Trophoblast cell (in vitro differentiated cells and primary cell): ENCODE measurements around the gene PAIP2B.

Experiments used
- DNase-seq, 2 donors: peaks; one replicate each; pipeline ENCODE4 v3.0.0-alpha.2; 2016
- H2AFZ ChIP-seq: 2 replicates; pipeline ENCODE4 v1.6.1; 2013; ENCODE audit warnings: low read length, moderate library complexity, mild to moderate bottlenecking; ENCODE audit not compliant: insufficient read depth, poor library complexity
- H2AK5ac ChIP-seq: 2 replicates; pipeline ENCODE4 v1.6.1; 2013; ENCODE audit warnings: mild to moderate bottlenecking, low read length
- H2BK120ac ChIP-seq: 2 replicates; pipeline ENCODE4 v1.6.1; 2013; ENCODE audit warnings: low read length, mild to moderate bottlenecking, moderate library complexity; ENCODE audit not compliant: insufficient read depth, poor library complexity
- H2BK12ac ChIP-seq: 2 replicates; pipeline ENCODE4 v1.6.1; 2013; ENCODE audit warnings: mild to moderate bottlenecking, low read length, moderate library complexity
- H2BK5ac ChIP-seq: 2 replicates; pipeline ENCODE4 v1.6.1; 2013; ENCODE audit warnings: low read length, low read depth, moderate library complexity, mild to moderate bottlenecking; ENCODE audit not compliant: poor library complexity
- H3K14ac ChIP-seq: 2 replicates; pipeline ENCODE4 v1.6.1; 2013; ENCODE audit warnings: mild to moderate bottlenecking, low read length
- H3K18ac ChIP-seq: 2 replicates; pipeline ENCODE4 v1.6.1; 2013; ENCODE audit warnings: mild to moderate bottlenecking, low read length
- H3K23ac ChIP-seq: 2 replicates; pipeline ENCODE4 v1.6.1; 2013; ENCODE audit warnings: low read length
- H3K27ac ChIP-seq: 2 replicates; pipeline ENCODE4 v1.5.1; 2013; ENCODE audit warnings: low read depth, mild to moderate bottlenecking, inconsistent platforms, low read length, moderate library complexity
- H3K27me3 ChIP-seq: 2 replicates; pipeline ENCODE4 v1.6.1; 2013; ENCODE audit warnings: inconsistent platforms, mild to moderate bottlenecking, low read length, moderate library complexity; ENCODE audit not compliant: insufficient read depth
- H3K36me3 ChIP-seq, 2 experiments: 1 replicate in 1 of 2; 2 replicates in 1 of 2; pipeline ENCODE4 v1.6.1; 2013; ENCODE audit warnings: low read length in 2 of 2, mild to moderate bottlenecking in 2 of 2, moderate library complexity in 1 of 2; ENCODE audit not compliant: insufficient read depth in 2 of 2, control insufficient read depth in 1 of 2
- H3K4ac ChIP-seq: 2 replicates; pipeline ENCODE4 v1.6.1; 2013; ENCODE audit warnings: low read depth, mild to moderate bottlenecking, low read length, moderate library complexity
- H3K4me1 ChIP-seq, 2 experiments: 1 replicate in 1 of 2; 2 replicates in 1 of 2; pipeline ENCODE4 v1.6.1; 2013; ENCODE audit warnings: low read length in 2 of 2, mild to moderate bottlenecking in 2 of 2, moderate library complexity in 1 of 2; ENCODE audit not compliant: insufficient read depth in 2 of 2, control insufficient read depth in 1 of 2
- H3K4me2 ChIP-seq: 2 replicates; pipeline ENCODE4 v1.6.1; 2013; ENCODE audit warnings: inconsistent platforms, mild to moderate bottlenecking, low read length, moderate library complexity
- H3K4me3 ChIP-seq: 2 replicates; pipeline ENCODE4 v1.5.1; 2013; ENCODE audit warnings: mild to moderate bottlenecking, low read depth, low read length, inconsistent platforms
- H3K79me1 ChIP-seq: one replicate; pipeline ENCODE4 v1.6.1; 2013; ENCODE audit warnings: low read length
- H3K79me2 ChIP-seq: 2 replicates; pipeline ENCODE4 v1.6.1; 2013; ENCODE audit warnings: low read length, mild to moderate bottlenecking; ENCODE audit not compliant: control insufficient read depth, insufficient read depth, poor library complexity
- H3K9ac ChIP-seq: 2 replicates; pipeline ENCODE4 v1.6.1; 2013; ENCODE audit warnings: mild to moderate bottlenecking, low read length
- H3K9me3 ChIP-seq: 2 replicates; pipeline ENCODE4 v1.6.1; 2013; ENCODE audit warnings: low read depth, mild to moderate bottlenecking, control low read depth, inconsistent platforms, low read length; ENCODE audit not compliant: insufficient read depth
- H4K12ac ChIP-seq: 2 replicates; pipeline ENCODE4 v1.6.1; 2013; ENCODE audit warnings: low read depth, mild to moderate bottlenecking, low read length, moderate library complexity
- H4K8ac ChIP-seq: 2 replicates; pipeline ENCODE4 v1.6.1; 2013; ENCODE audit warnings: low read depth, mild to moderate bottlenecking, low read length, moderate library complexity
- H4K91ac ChIP-seq: one replicate; pipeline ENCODE4 v1.6.1; 2013; ENCODE audit warnings: low read depth, mild to moderate bottlenecking, low read length, moderate library complexity
- WGBS: extraction: QIAGEN DNeasy Blood & Tissue Kit; methylation state at CpG from one replicate; pipeline ENCODE4 v1.1.7; 2013; ENCODE audit warnings: missing lambda C conversion rate; ENCODE audit not compliant: insufficient read length, insufficient coverage; ENCODE audit errors: extremely low coverage; 5-methylcytosine and 5-hydroxymethylcytosine counted together

Gene PAIP2B

GRCh38 chr2:71155846-71156245 lies 71.1 kb downstream of the PAIP2B start:
- Histone ChIP-seq H3K9ac (no peak overlapping the region), H3K4ac (no peak overlapping the region), H3K9me3 (no peaks in the 10 kb centered on the region), H3K4me1 (peaks cover 0 to 2% of the 10 kb centered on the region in 2 experiments), H2BK120ac (no peak overlapping the region), H3K36me3 (no peaks in the 10 kb centered on the region), H3K14ac (no peak overlapping the region), H3K79me2 (no peaks in the 10 kb centered on the region), H3K27me3 (no peaks in the 10 kb centered on the region), H2BK12ac (no peak overlapping the region), H3K79me1 (no peaks in the 10 kb centered on the region), H3K27ac (no peak overlapping the region), H4K12ac (no peak overlapping the region), H2AFZ (no peak overlapping the region), H4K91ac (no peak overlapping the region), H3K18ac (no peak overlapping the region), H2BK5ac (no peak overlapping the region), H3K23ac (no peak overlapping the region), H2AK5ac (no peak overlapping the region), H4K8ac (no peak overlapping the region), H3K4me2 (no peak overlapping the region), H3K4me3 (no peak overlapping the region)
- no peak for DNase-seq
- no CpG with 5 or more reads among the region's 4 CpGs for WGBS

- Histone ChIP-seq H3K79me2 (no peaks in the 10 kb centered on the region), H3K4me3 (no peak overlapping the region), H4K91ac (no peak overlapping the region), H3K4ac (no peak overlapping the region), H2BK12ac (no peak overlapping the region), H3K79me1 (no peaks in the 10 kb centered on the region), H2BK120ac (no peak overlapping the region), H2AFZ (no peak overlapping the region), H2BK5ac (no peak overlapping the region), H3K18ac (no peak overlapping the region), H2AK5ac (no peak overlapping the region), H3K27me3 (no peaks in the 10 kb centered on the region), H4K8ac (no peak overlapping the region), H3K27ac (no peak overlapping the region), H3K36me3 (peaks cover 3 to 7% of the 10 kb centered on the region in 2 experiments), H3K9ac (no peak overlapping the region), H3K4me2 (no peak overlapping the region), H3K4me1 (peaks cover 0 to 2% of the 10 kb centered on the region in 2 experiments), H4K12ac (no peak overlapping the region), H3K9me3 (no peaks in the 10 kb centered on the region), H3K14ac (no peak overlapping the region), H3K23ac (no peak overlapping the region)
- peak; percentile 48 to 64 for DNase-seq
- no CpG with 5 or more reads among the region's 6 CpGs for WGBS
Measured at GRCh38 chr2:71154798-71155197, 72.1 kb downstream of the PAIP2B start.

GRCh38 chr2:71154279-71154678 lies 72.6 kb downstream of the PAIP2B start:
- WGBS, result no CpG with 5 or more reads among the region's 8 CpGs
- H4K12ac ChIP-seq, result no peak overlapping the region
- H3K4me2 ChIP-seq, result no peak overlapping the region
- H3K23ac ChIP-seq, result no peak overlapping the region
- H3K14ac ChIP-seq, result no peak overlapping the region
- H3K4me3 ChIP-seq, result no peak overlapping the region
- peaks cover 0 to 2% of the 10 kb centered on the region in 2 experiments for H3K4me1 ChIP-seq
- no peak overlapping the region for H3K4ac ChIP-seq
- peaks cover 5 to 10% of the 10 kb centered on the region in 2 experiments for H3K36me3 ChIP-seq
- no peak overlapping the region for H3K27ac ChIP-seq
- no peak overlapping the region for H3K9ac ChIP-seq
- no peak overlapping the region for H2BK12ac ChIP-seq
- no peak overlapping the region for H2AFZ ChIP-seq
- H2BK120ac ChIP-seq, result no peak overlapping the region
- H3K9me3 ChIP-seq, result no peaks in the 10 kb centered on the region
- H3K27me3 ChIP-seq, result no peaks in the 10 kb centered on the region
- H4K91ac ChIP-seq, result no peak overlapping the region
- no peak overlapping the region for H2BK5ac ChIP-seq
- H2AK5ac ChIP-seq, result no peak overlapping the region
- no peak overlapping the region for H3K18ac ChIP-seq
- no peak overlapping the region for H4K8ac ChIP-seq
- no peak for DNase-seq
- no peaks in the 10 kb centered on the region for H3K79me1 ChIP-seq
- H3K79me2 ChIP-seq, result no peaks in the 10 kb centered on the region

- H2AFZ ChIP-seq, result no peak overlapping the region
- peaks cover 6 to 14% of the 10 kb centered on the region in 2 experiments for H3K36me3 ChIP-seq
- H2AK5ac ChIP-seq, result no peak overlapping the region
- no peak overlapping the region for H3K27ac ChIP-seq
- no peak overlapping the region for H3K4ac ChIP-seq
- no CpG with 5 or more reads among the region's 11 CpGs for WGBS
- no peak overlapping the region for H2BK120ac ChIP-seq
- H4K8ac ChIP-seq, result no peak overlapping the region
- no peak overlapping the region for H3K4me2 ChIP-seq
- no peaks in the 10 kb centered on the region for H3K79me2 ChIP-seq
- H3K23ac ChIP-seq, result no peak overlapping the region
- no peak overlapping the region for H4K12ac ChIP-seq
- no peak overlapping the region for H3K9ac ChIP-seq
- no peak for DNase-seq
- no peaks in the 10 kb centered on the region for H3K9me3 ChIP-seq
- no peaks in the 10 kb centered on the region for H3K27me3 ChIP-seq
- no peak overlapping the region for H2BK12ac ChIP-seq
- H3K79me1 ChIP-seq, result no peaks in the 10 kb centered on the region
- H3K4me3 ChIP-seq, result no peak overlapping the region
- H3K14ac ChIP-seq, result no peak overlapping the region
- no peak overlapping the region for H2BK5ac ChIP-seq
- no peak overlapping the region for H4K91ac ChIP-seq
- no peak overlapping the region for H3K18ac ChIP-seq
- peaks cover 0 to 2% of the 10 kb centered on the region in 2 experiments for H3K4me1 ChIP-seq
Measured at GRCh38 chr2:71153585-71154224, 73.2 kb downstream of the PAIP2B start.
